B cell (primary cell): Measurements from ENCODE around the gene TRNT1. TPM values are rescaled to one million over a fixed set of nuclear protein-coding genes. Genes with fewer than 3 reads are reported as not detected.

Source experiments
- ATAC-seq: fragments of 200-7000 bp; cut with Tn5 transposase; one replicate; pipeline ENCODE4 v1.10.0; 2021; ENCODE audit warnings: low read depth, mild to moderate bottlenecking, moderate number of reproducible peaks, moderate library complexity
- CTCF ChIA-PET: fragments of 350-600 bp; sonication (Branson Sonifier 250); formaldehyde crosslinking; loops from one replicate; lab custom pipeline; 2021; ENCODE audit warnings: antibody characterized with exemption, inconsistent platforms; lab: Charles Lee
- POLR2A ChIA-PET: fragments of 350-600 bp; sonication (Branson Sonifier 250); formaldehyde crosslinking; loops from one replicate; lab custom pipeline; 2021; ENCODE audit warnings: antibody characterized with exemption; lab: Charles Lee
- DNase-seq: peaks from one replicate; pipeline ENCODE4 v3.0.0; 2013
- H2AFZ ChIP-seq: 2 replicates; pipeline ENCODE4 v1.6.1; 2012; ENCODE audit warnings: mild to moderate bottlenecking, low read depth, low read length; ENCODE audit not compliant: insufficient read depth, poor library complexity, severe bottlenecking
- H3K27ac ChIP-seq, 2 donors: 1 replicate in 1 of 2; 2 replicates in 1 of 2; pipeline ENCODE4 v1.5.1; 2012 to 2013; ENCODE audit warnings: low read length in 2 of 2, mild to moderate bottlenecking in 2 of 2, moderate library complexity in 1 of 2
- H3K27me3 ChIP-seq, 4 experiments: fragments of 200-600 bp in 1 of 4; sonication (generic) in 1 of 4; replicated peaks in 1 of 4; 1 replicate in 2 of 4; 2 replicates in 2 of 4; pipeline versions ENCODE4 v1.6.1 to v1.7.0; 2013 to 2016; ENCODE audit warnings: low read length in 3 of 4, mild to moderate bottlenecking in 2 of 4, mixed read lengths in 1 of 4, moderate library complexity in 1 of 4; ENCODE audit not compliant: insufficient read depth in 4 of 4, control insufficient read depth in 3 of 4; ENCODE audit errors: control extremely low read depth in 1 of 4
- H3K36me3 ChIP-seq, 2 experiments: replicated peaks in 1 of 2; 1 replicate in 1 of 2; 2 replicates in 1 of 2; pipeline versions ENCODE4 v1.6.1 to v1.7.1; 2013; ENCODE audit warnings: low read length in 1 of 2; ENCODE audit not compliant: insufficient read depth in 2 of 2, control insufficient read depth in 1 of 2; ENCODE audit errors: control extremely low read depth in 1 of 2, extremely low read depth in 1 of 2
- H3K4me1 ChIP-seq, 2 donors: fragments of 200-600 bp in 1 of 2; sonication (generic) in 1 of 2; 1 replicate in 1 of 2; 2 replicates in 1 of 2; pipeline versions ENCODE4 v1.5.1 to v1.6.1; 2013 to 2017; ENCODE audit warnings: low read length in 2 of 2; ENCODE audit not compliant: control insufficient read depth in 2 of 2, insufficient read depth in 2 of 2
- H3K4me2 ChIP-seq: replicated peaks from 2 replicates; pipeline ENCODE3; 2012; ENCODE audit warnings: mild to moderate bottlenecking, low read depth, low read length; ENCODE audit not compliant: poor library complexity, severe bottlenecking
- H3K4me3 ChIP-seq, 5 experiments: fragments of 200-600 bp in 1 of 5; sonication (generic) in 1 of 5; 1 replicate in 3 of 5; 2 replicates in 2 of 5; pipeline versions ENCODE4 v1.5.1 to v1.7.0; 2011 to 2016; ENCODE audit warnings: low read length in 4 of 5, mild to moderate bottlenecking in 4 of 5, low read depth in 2 of 5, control low read depth in 1 of 5, moderate library complexity in 1 of 5; ENCODE audit not compliant: insufficient read depth in 1 of 5; ENCODE audit errors: control extremely low read depth in 1 of 5, extremely low read depth in 1 of 5
- H3K79me2 ChIP-seq: fragments of 200-600 bp; sonication (generic); one replicate; pipeline ENCODE4 v1.6.0; 2016; ENCODE audit warnings: low read length; ENCODE audit not compliant: control insufficient read depth, insufficient read depth
- H3K9ac ChIP-seq: fragments of 200-600 bp; sonication (generic); 2 replicates; pipeline ENCODE4 v1.6.1; 2017; ENCODE audit warnings: mild to moderate bottlenecking, low read length, moderate library complexity
- H3K9me3 ChIP-seq, 3 donors: one replicate each; pipeline versions ENCODE4 v1.6.1 to v1.7.1; 2013; ENCODE audit warnings: low read length in 2 of 3; ENCODE audit not compliant: control insufficient read depth in 2 of 3, insufficient read depth in 1 of 3; ENCODE audit errors: control extremely low read depth in 1 of 3
- H4K20me1 ChIP-seq: 2 replicates; pipeline ENCODE4 v1.6.0; 2012; ENCODE audit warnings: mild to moderate bottlenecking, low read length; ENCODE audit not compliant: insufficient read depth, control insufficient read depth, poor library complexity, severe bottlenecking
- H3K27ac Mint-ChIP-seq: one replicate; pipeline ENCODE4 v1.8.0; 2021; ENCODE audit warnings: mixed read lengths
- H3K27me3 Mint-ChIP-seq: one replicate; pipeline ENCODE4 v1.8.0; 2021; ENCODE audit warnings: mixed read lengths
- H3K4me1 Mint-ChIP-seq: one replicate; pipeline ENCODE4 v1.8.0; 2021; ENCODE audit warnings: mixed read lengths
- H3K4me3 Mint-ChIP-seq: one replicate; pipeline ENCODE4 v1.8.0; 2021; ENCODE audit warnings: mixed read lengths
- H3K9me3 Mint-ChIP-seq: one replicate; pipeline ENCODE4 v1.8.0; 2022; ENCODE audit warnings: mixed read lengths; ENCODE audit not compliant: insufficient read depth
- CTCF ChIP-seq: fragments of 200-600 bp; IDR thresholded peaks from one replicate; pipeline ENCODE4 v1.8.0; 2022; ENCODE audit warnings: antibody characterized with exemption, mild to moderate bottlenecking
- EZH2 ChIP-seq: IDR thresholded peaks from 2 replicates; pipeline ENCODE4 v1.6.1; 2012; ENCODE audit warnings: borderline replicate concordance, low read depth, mild to moderate bottlenecking, moderate library complexity, low read length; ENCODE audit not compliant: insufficient read depth, poor library complexity, severe bottlenecking
- WGBS: methylation state at CpG from one replicate; pipeline ENCODE4 v1.1.5; 2013; ENCODE audit warnings: missing lambda C conversion rate; ENCODE audit not compliant: insufficient coverage; 5-methylcytosine and 5-hydroxymethylcytosine counted together
- intact Hi-C: fragments of 100-400 bp; cut with micrococcal nuclease; formaldehyde crosslinking; loops from one replicate; pipeline ENCODE4 v1.10.0; 2022
- polyA plus RNA-seq: library from polyadenylated mRNA; depleted of rRNA; stranded (reverse); fragments of >200 nt; gene quantifications from 2 replicates; pipeline ENCODE4 v1.2.3, GENCODE V29; 2012
- total RNA-seq, 2 donors: library from RNA; stranded (reverse); fragments of 120-200 nt in 1 of 2; gene quantifications; 1 replicate in 1 of 2; 2 replicates in 1 of 2; pipeline versions ENCODE4 v1.2.3 to v1.2.4, GENCODE V29; 2013 to 2022

TRNT1 gene
- total and polyA plus RNA-seq, 2 donors (not counting 1 experiment from before 2014, with no cell fraction given) = 4.5 to 40.6 TPM

GRCh38 chr3:3191675-3192285, 65.0 kb downstream of the TRNT1 start:
- Mint-ChIP-seq H3K4me3 (no peak overlapping the region), H3K27ac (no peak overlapping the region), H3K27me3 (peaks cover 46% of the 10 kb centered on the region), H3K4me1 (peaks cover 1% of the 10 kb centered on the region), H3K9me3 (peaks cover under 1% of the 10 kb centered on the region)
- peaks cover 0 to 12% (median 4%) of the 10 kb centered on the region in 4 experiments for H3K27me3 ChIP-seq
- no peak for DNase-seq
- POLR2A ChIA-PET = no interaction called here
- H3K4me2 ChIP-seq = no peak overlapping the region
- no peak for ATAC-seq
- H4K20me1 ChIP-seq = no peaks in the 10 kb centered on the region
- 40% methylated on average over 1 of the region's 4 CpGs for WGBS
- no peaks in the 10 kb centered on the region for H3K36me3 ChIP-seq
- H3K27ac ChIP-seq = no peak overlapping the region
- TF ChIP-seq CTCF (no peak), EZH2 (no peak)
- H3K79me2 ChIP-seq = no peaks in the 10 kb centered on the region
- CTCF ChIA-PET = interaction anchor here (0.6 to 1.7 kb wide), 4 partner anchors 9 to 1099 kb away, joined by 3 to 8 read pairs (median 4); no protein-coding TSS in a partner anchor
- H3K9ac ChIP-seq = no peak overlapping the region
- H3K9me3 ChIP-seq = peaks cover 0 to 2% (median 0%) of the 10 kb centered on the region in 3 donors
- H2AFZ ChIP-seq = peak overlapping the region; percentile 18
- H3K4me1 ChIP-seq = no peaks in the 10 kb centered on the region
- intact Hi-C loops = no loop called here
- H3K4me3 ChIP-seq = no peak overlapping the region

- intact Hi-C loops = no loop called here
- H4K20me1 ChIP-seq = no peaks in the 10 kb centered on the region
- Mint-ChIP-seq H3K27ac (no peak overlapping the region), H3K4me3 (no peak overlapping the region), H3K9me3 (no peaks in the 10 kb centered on the region), H3K4me1 (peaks cover 1% of the 10 kb centered on the region), H3K27me3 (peaks cover 46% of the 10 kb centered on the region)
- H3K4me2 ChIP-seq = no peak overlapping the region
- no peak overlapping the region for H3K4me3 ChIP-seq
- TF ChIP-seq EZH2 = no peak
- TF ChIP-seq CTCF = no peak
- H3K9ac ChIP-seq = no peak overlapping the region
- no peak overlapping the region for H3K27ac ChIP-seq
- CTCF ChIA-PET = interaction anchor here (0.6 to 1.7 kb wide), 3 partner anchors 9 to 1098 kb away, joined by 3 to 8 read pairs (median 3); no protein-coding TSS in a partner anchor
- 15% methylated on average over 2 of the region's 2 CpGs for WGBS
- DNase-seq (no peak), ATAC-seq (no peak)
- H3K79me2 ChIP-seq = no peaks in the 10 kb centered on the region
- H3K27me3 ChIP-seq = peaks cover 0 to 12% (median 4%) of the 10 kb centered on the region in 4 experiments
- POLR2A ChIA-PET = no interaction called here
- H2AFZ ChIP-seq = peak overlapping the region; percentile 18
- H3K9me3 ChIP-seq = no peaks in the 10 kb centered on the region
- no peaks in the 10 kb centered on the region for H3K36me3 ChIP-seq
- H3K4me1 ChIP-seq = no peaks in the 10 kb centered on the region
Observed at GRCh38 chr3:3192286-3192675, 65.5 kb downstream of the TRNT1 start.
